ENCODE data around the gene SHISA9. TPM values are rescaled to one million over a fixed set of nuclear protein-coding genes. Genes with fewer than 3 reads are reported as not detected.

Gene SHISA9
- total and polyA plus RNA-seq, 12 donors = 0.04 to 4.8 (median 0.35) TPM

DNA sequence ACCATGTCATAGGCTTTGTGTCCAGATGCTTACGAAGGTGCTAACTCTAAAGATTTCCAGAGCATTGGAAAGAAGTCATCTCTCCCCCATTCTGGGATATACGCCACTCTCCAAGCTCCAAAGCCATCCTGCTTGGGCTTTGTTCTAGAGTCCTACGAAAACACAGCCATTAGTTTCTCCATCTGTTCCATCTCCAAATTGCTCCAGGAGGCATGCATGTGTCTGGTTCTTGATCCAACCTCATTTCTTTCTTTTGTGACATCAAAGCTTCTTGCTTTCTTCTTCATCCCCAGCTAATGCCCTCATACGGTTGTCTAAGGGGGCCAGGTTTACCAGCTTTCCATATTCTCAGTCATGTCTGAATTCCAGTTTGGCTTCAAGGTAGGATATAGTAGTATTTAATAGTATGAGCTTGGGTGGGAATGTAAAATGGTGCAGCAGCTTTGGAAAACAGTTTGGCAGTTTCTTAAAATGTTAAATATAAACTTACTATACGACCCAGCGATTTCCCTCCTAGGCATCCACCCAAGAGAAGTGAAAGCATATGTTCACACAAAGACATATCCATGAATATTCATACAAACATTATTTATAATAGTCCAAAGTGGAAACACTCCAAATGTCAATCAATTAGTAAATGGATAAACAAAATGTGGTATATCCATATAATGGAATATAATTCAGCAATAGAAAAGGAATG is 202.6 kb downstream of the SHISA9 start:
- Histone ChIP-seq H3K9me3 (replicated peaks in 1 of 3) (no peaks in the 10 kb centered on the region), H3K4me3 (no peak overlapping the region), H3K4me1 (replicated peaks in 1 of 2) (no peaks in the 10 kb centered on the region), H3K27ac (no peak overlapping the region), H3K36me3 (replicated peaks in 1 of 2) (no peaks in the 10 kb centered on the region), H3K27me3 (no peaks in the 10 kb centered on the region)
- no peak for DNase-seq
- intact Hi-C loops (cut with DNase I) = no loop called here
- no peak for TF ChIP-seq POLR2A (IDR thresholded peaks at IDR 0.05)
- TF ChIP-seq, protein P1, sequence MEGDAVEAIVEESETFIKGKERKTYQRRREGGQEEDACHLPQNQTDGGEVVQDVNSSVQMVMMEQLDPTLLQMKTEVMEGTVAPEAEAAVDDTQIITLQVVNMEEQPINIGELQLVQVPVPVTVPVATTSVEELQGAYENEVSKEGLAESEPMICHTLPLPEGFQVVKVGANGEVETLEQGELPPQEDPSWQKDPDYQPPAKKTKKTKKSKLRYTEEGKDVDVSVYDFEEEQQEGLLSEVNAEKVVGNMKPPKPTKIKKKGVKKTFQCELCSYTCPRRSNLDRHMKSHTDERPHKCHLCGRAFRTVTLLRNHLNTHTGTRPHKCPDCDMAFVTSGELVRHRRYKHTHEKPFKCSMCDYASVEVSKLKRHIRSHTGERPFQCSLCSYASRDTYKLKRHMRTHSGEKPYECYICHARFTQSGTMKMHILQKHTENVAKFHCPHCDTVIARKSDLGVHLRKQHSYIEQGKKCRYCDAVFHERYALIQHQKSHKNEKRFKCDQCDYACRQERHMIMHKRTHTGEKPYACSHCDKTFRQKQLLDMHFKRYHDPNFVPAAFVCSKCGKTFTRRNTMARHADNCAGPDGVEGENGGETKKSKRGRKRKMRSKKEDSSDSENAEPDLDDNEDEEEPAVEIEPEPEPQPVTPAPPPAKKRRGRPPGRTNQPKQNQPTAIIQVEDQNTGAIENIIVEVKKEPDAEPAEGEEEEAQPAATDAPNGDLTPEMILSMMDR (IDR thresholded peaks at IDR 0.05) = no peak
- WGBS, 4 donors = 81 to 85% (median 84%) methylated on average over 6 of the region's 6 CpGs

DNA sequence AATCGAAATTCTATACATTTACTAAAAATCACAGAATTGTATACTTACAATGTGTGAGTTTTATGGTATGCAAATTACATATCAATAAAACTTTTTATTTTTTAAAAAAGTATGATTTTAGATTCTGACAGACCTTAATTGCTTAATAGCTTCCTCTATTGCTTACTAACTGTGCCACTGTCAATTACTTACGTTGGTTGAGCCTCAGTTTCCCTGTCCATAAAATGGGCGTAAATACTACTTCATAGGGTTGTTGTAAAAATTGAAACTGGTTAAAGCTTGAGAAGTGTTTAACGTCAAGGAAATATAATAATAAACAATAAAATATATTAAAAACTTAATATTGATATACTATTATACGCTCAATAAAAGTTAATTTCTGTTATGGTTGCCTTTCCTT is 203.4 kb downstream of the SHISA9 start:
- Histone ChIP-seq H3K9me3 (replicated peaks in 1 of 3) (no peaks in the 10 kb centered on the region), H3K36me3 (replicated peaks in 1 of 2) (no peaks in the 10 kb centered on the region), H3K4me3 (no peak overlapping the region), H3K27me3 (no peaks in the 10 kb centered on the region), H3K4me1 (replicated peaks in 1 of 2) (no peaks in the 10 kb centered on the region), H3K27ac (no peak overlapping the region)
- WGBS, 4 donors = 62 to 78% (median 73%) methylated on average over 5 of the region's 5 CpGs
- no peak for TF ChIP-seq POLR2A (IDR thresholded peaks at IDR 0.05)
- TF ChIP-seq, protein P1 (IDR thresholded peaks at IDR 0.05) = no peak
- intact Hi-C loops (cut with DNase I) = no loop called here
- DNase-seq = no peak

DNA sequence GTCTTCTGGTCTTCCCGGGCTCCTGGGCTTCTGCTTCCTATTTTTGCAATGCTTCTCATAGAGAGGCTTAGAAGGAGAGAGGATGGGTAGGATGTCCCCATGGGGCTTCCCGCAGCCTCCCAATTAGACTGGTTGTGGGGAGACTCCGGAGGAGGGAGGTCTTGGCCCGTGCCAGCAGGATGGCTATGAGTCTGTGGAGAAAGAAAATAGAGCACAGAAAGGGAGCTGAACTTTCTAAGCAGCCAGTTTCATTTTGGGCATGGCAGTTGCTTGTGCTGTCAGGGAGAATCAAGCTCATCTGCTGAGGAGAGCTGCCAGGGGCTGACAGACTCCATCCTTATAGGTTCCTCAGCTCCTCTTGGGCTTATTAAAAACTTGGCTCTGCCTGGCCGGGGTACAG is 204.0 kb downstream of the SHISA9 start:
- TF ChIP-seq, protein P1 (IDR thresholded peaks at IDR 0.05) = no peak
- no peak for TF ChIP-seq POLR2A (IDR thresholded peaks at IDR 0.05)
- H3K4me3 ChIP-seq = no peak overlapping the region
- H3K4me1 ChIP-seq (replicated peaks in 1 of 2) = no peaks in the 10 kb centered on the region
- H3K27me3 ChIP-seq = no peaks in the 10 kb centered on the region
- 75 to 87% (median 82%) methylated on average over 5 of the region's 5 CpGs for WGBS, 4 donors
- H3K9me3 ChIP-seq (replicated peaks in 1 of 3) = no peaks in the 10 kb centered on the region
- H3K36me3 ChIP-seq (replicated peaks in 1 of 2) = no peaks in the 10 kb centered on the region
- intact Hi-C loops (cut with DNase I) = no loop called here
- DNase-seq = no peak
- H3K27ac ChIP-seq = no peak overlapping the region

DNA sequence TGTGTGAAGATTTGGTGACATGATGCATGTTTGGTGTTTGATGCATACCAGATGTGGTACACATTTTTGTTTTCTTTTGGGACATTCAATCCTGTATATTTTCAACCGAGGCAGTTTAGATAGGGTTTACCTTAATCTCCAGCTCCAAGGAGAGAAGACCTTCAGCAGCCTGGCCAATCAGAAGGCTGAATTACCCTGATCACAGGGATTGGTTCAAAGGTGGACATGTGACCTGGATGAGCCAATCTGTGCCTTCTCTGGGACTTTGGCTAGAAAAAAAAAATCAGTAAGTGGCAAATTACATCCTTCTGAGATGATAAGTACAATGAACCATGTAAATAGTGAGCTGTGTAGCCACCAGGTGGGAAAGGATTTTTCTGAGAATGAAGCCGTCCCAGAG is 205.1 kb downstream of the SHISA9 start:
- Histone ChIP-seq H3K9me3 (replicated peaks in 1 of 3) (no peaks in the 10 kb centered on the region), H3K4me1 (replicated peaks in 1 of 2) (no peaks in the 10 kb centered on the region), H3K36me3 (replicated peaks in 1 of 2) (no peaks in the 10 kb centered on the region), H3K4me3 (no peak overlapping the region), H3K27ac (no peak overlapping the region), H3K27me3 (no peaks in the 10 kb centered on the region)
- intact Hi-C loops (cut with DNase I) = no loop called here
- TF ChIP-seq, protein P1 (IDR thresholded peaks at IDR 0.05) = no peak
- TF ChIP-seq POLR2A (IDR thresholded peaks at IDR 0.05) = no peak
- WGBS, 4 donors = 71 to 81% (median 76%) methylated on average over 2 of the region's 2 CpGs
- DNase-seq = no peak
